ENCODE measurements around the gene SLCO1C1.

- TF ChIP-seq CTCF (IDR thresholded peaks at IDR 0.05) (peak; percentile 34 to 50 (median 47)), POLR2A (IDR thresholded peaks at IDR 0.05; ENCODE audit: low read depth) (no peak), POLR2AphosphoS5 (IDR thresholded peaks at IDR 0.05) (no peak)
These were observed 103.4 kb downstream of the SLCO1C1 start for GRCh38 chr12:20798554-20798953.
